SK-N-SH treated with all-trans-retinoic acid at 6 μM for 48 hours (cell line): Measurements from ENCODE around the gene HIVEP3.

ENCODE experiments used
- ATAC-seq: fragments of 200-7000 bp; cut with Tn5 transposase; 3 replicates; pipeline ENCODE4 v1.9.1; 2020; ENCODE audit warnings: mild to moderate bottlenecking, moderate library complexity
- ARNTL ChIP-seq: fragments of 450-650 bp; formaldehyde crosslinking; IDR thresholded peaks from 2 replicates; pipeline ENCODE4 v1.5.0; 2020; ENCODE audit warnings: low read depth, mild to moderate bottlenecking, moderate library complexity, borderline replicate concordance
- CSDC2 ChIP-seq: fragments of 250-450 bp; sonication (Bioruptor Pico); IDR thresholded peaks from 2 replicates; pipeline ENCODE4 v1.5.0; 2020; ENCODE audit warnings: mild to moderate bottlenecking, moderate library complexity
- CSRNP3 ChIP-seq: fragments of 250-450 bp; sonication (Bioruptor Pico); IDR thresholded peaks from 2 replicates; pipeline ENCODE4 v1.5.1; 2021; ENCODE audit warnings: mild to moderate bottlenecking, moderate library complexity
- ESRRG ChIP-seq: fragments of 250-450 bp; sonication (Bioruptor Pico); IDR thresholded peaks from 2 replicates; pipeline ENCODE4 v1.6.1; 2021; ENCODE audit warnings: mild to moderate bottlenecking
- GLIS3 ChIP-seq: fragments of 250-450 bp; sonication (Bioruptor Pico); IDR thresholded peaks from 2 replicates; pipeline ENCODE4 v1.5.0; 2020; ENCODE audit warnings: mild to moderate bottlenecking, moderate library complexity
- ISL1 ChIP-seq: fragments of 250-450 bp; sonication (Bioruptor Pico); IDR thresholded peaks from 2 replicates; pipeline ENCODE4 v2.1.2; 2022; ENCODE audit warnings: mild to moderate bottlenecking, moderate library complexity
- OSR1 ChIP-seq: fragments of 250-450 bp; sonication (Bioruptor Pico); IDR thresholded peaks from 2 replicates; pipeline ENCODE4 v1.8.0; 2022; ENCODE audit warnings: moderate library complexity, mild to moderate bottlenecking, inconsistent platforms
- POU6F1 ChIP-seq: fragments of 250-450 bp; sonication (Bioruptor Pico); IDR thresholded peaks from 2 replicates; pipeline ENCODE4 v1.8.0; 2021; ENCODE audit warnings: low read depth, mild to moderate bottlenecking, moderate library complexity, borderline replicate concordance
- PPARA ChIP-seq: fragments of 250-450 bp; sonication (Bioruptor Pico); IDR thresholded peaks from 2 replicates; pipeline ENCODE4 v1.5.0; 2020; ENCODE audit warnings: mild to moderate bottlenecking, borderline replicate concordance
- RARB ChIP-seq: fragments of 250-450 bp; sonication (Bioruptor Pico); IDR thresholded peaks from 2 replicates; pipeline ENCODE4 v1.8.0; 2021; ENCODE audit warnings: mild to moderate bottlenecking, moderate library complexity
- SNAI2 ChIP-seq: fragments of 250-450 bp; sonication (Bioruptor Pico); IDR thresholded peaks from 2 replicates; pipeline ENCODE4 v1.5.0; 2020; ENCODE audit warnings: mild to moderate bottlenecking, moderate library complexity
- TCF4 ChIP-seq: fragments of 250-450 bp; sonication (Bioruptor Pico); IDR thresholded peaks from 2 replicates; pipeline ENCODE4 v1.8.0; 2021; ENCODE audit warnings: mild to moderate bottlenecking, moderate library complexity, borderline replicate concordance
- TSHZ2 ChIP-seq: fragments of 250-450 bp; sonication (Bioruptor Pico); IDR thresholded peaks from 2 replicates; pipeline ENCODE4 v1.5.0; 2020; ENCODE audit warnings: mild to moderate bottlenecking, moderate library complexity
- ZC3H10 ChIP-seq: fragments of 250-450 bp; sonication (Bioruptor Pico); IDR thresholded peaks from 2 replicates; pipeline ENCODE4 v1.5.1; 2021; ENCODE audit warnings: mild to moderate bottlenecking, moderate library complexity
- ZFP3 ChIP-seq: fragments of 250-450 bp; sonication (Bioruptor Pico); IDR thresholded peaks from 2 replicates; pipeline ENCODE4 v1.5.0; 2020; ENCODE audit warnings: mild to moderate bottlenecking, moderate library complexity
- ZFP30 ChIP-seq: fragments of 450-650 bp; formaldehyde crosslinking; IDR thresholded peaks from 2 replicates; pipeline ENCODE4 v1.5.0; 2022; ENCODE audit warnings: mild to moderate bottlenecking, moderate library complexity
- ZNF565 ChIP-seq: fragments of 450-650 bp; formaldehyde crosslinking; conservative IDR thresholded peaks from 2 replicates; pipeline ENCODE4 v1.5.0; 2020; ENCODE audit warnings: low read depth, mild to moderate bottlenecking, moderate library complexity
- ZNF70 ChIP-seq: fragments of 450-650 bp; formaldehyde crosslinking; IDR thresholded peaks from 2 replicates; pipeline ENCODE4 v1.5.0; 2020; ENCODE audit warnings: mild to moderate bottlenecking, moderate library complexity
- ZNF8 ChIP-seq: fragments of 450-650 bp; formaldehyde crosslinking; IDR thresholded peaks from 2 replicates; pipeline ENCODE4 v1.5.0; 2020; ENCODE audit warnings: mild to moderate bottlenecking, moderate library complexity
- TF ChIP-seq, protein P1 (sequence below): fragments of 250-450 bp; sonication (Bioruptor Pico); IDR thresholded peaks from 2 replicates; pipeline ENCODE4 v1.8.0; 2020; ENCODE audit warnings: mild to moderate bottlenecking, moderate library complexity, borderline replicate concordance
- TF ChIP-seq, protein P2 (sequence below): fragments of 250-450 bp; sonication (Bioruptor Pico); IDR thresholded peaks from 2 replicates; pipeline ENCODE4 v1.5.1; 2020; ENCODE audit warnings: low read depth, mild to moderate bottlenecking, moderate library complexity

HIVEP3 gene

DNA sequence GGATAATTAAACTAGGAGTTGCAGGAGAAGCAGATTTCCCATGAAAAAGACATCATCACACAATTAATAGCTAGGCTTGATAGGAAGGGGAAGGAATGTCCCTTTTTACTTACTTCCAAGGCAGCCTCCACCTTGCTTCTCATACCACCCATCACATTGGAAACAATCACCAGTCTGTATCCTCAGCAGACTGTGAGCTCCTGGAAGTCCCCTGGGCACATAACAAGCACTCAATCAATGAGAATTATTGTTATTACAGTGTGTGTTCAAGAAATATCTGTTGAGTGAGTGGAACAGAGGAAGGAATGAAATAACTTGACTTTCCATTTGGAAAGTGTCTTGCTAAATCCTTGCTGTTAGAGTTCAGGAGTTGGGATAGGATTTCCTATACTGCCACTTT, 36.2 kb downstream of the HIVEP3 start:
- no peak for ATAC-seq
- no peak for TF ChIP-seq CSRNP3
- no peak for TF ChIP-seq ARNTL (CRISPR knock-in tag)
- no peak for TF ChIP-seq SNAI2 (CRISPR knock-in tag)
- no peak for TF ChIP-seq ISL1 (CRISPR knock-in tag)
- no peak for TF ChIP-seq ZNF565 (CRISPR knock-in tag)
- TF ChIP-seq ZFP30 (CRISPR knock-in tag) = no peak

- TF ChIP-seq ARNTL (CRISPR knock-in tag) (no peak), ESRRG (no peak), ISL1 (CRISPR knock-in tag) (no peak), POU6F1 (no peak), ZNF70 (no peak), RARB (CRISPR knock-in tag) (no peak), ZFP3 (CRISPR knock-in tag) (no peak), PPARA (CRISPR knock-in tag) (no peak), TSHZ2 (no peak), GLIS3 (CRISPR knock-in tag) (no peak), ZNF565 (CRISPR knock-in tag) (no peak), CSDC2 (CRISPR knock-in tag) (no peak)
- TF ChIP-seq, protein P1, sequence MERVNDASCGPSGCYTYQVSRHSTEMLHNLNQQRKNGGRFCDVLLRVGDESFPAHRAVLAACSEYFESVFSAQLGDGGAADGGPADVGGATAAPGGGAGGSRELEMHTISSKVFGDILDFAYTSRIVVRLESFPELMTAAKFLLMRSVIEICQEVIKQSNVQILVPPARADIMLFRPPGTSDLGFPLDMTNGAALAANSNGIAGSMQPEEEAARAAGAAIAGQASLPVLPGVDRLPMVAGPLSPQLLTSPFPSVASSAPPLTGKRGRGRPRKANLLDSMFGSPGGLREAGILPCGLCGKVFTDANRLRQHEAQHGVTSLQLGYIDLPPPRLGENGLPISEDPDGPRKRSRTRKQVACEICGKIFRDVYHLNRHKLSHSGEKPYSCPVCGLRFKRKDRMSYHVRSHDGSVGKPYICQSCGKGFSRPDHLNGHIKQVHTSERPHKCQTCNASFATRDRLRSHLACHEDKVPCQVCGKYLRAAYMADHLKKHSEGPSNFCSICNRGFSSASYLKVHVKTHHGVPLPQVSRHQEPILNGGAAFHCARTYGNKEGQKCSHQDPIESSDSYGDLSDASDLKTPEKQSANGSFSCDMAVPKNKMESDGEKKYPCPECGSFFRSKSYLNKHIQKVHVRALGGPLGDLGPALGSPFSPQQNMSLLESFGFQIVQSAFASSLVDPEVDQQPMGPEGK (CRISPR knock-in tag) = no peak
- no peak for ATAC-seq
Observed at GRCh38 chr1:41882068-41882477, 36.6 kb downstream of the HIVEP3 start.

- no peak for ATAC-seq
- TF ChIP-seq ZNF8 = no peak
- TF ChIP-seq ZNF70 = no peak
- TF ChIP-seq ZC3H10 (CRISPR knock-in tag) = no peak
- no peak for TF ChIP-seq ESRRG
- TF ChIP-seq CSRNP3 = no peak
- no peak for TF ChIP-seq TCF4 (CRISPR knock-in tag)
- TF ChIP-seq, protein P2, sequence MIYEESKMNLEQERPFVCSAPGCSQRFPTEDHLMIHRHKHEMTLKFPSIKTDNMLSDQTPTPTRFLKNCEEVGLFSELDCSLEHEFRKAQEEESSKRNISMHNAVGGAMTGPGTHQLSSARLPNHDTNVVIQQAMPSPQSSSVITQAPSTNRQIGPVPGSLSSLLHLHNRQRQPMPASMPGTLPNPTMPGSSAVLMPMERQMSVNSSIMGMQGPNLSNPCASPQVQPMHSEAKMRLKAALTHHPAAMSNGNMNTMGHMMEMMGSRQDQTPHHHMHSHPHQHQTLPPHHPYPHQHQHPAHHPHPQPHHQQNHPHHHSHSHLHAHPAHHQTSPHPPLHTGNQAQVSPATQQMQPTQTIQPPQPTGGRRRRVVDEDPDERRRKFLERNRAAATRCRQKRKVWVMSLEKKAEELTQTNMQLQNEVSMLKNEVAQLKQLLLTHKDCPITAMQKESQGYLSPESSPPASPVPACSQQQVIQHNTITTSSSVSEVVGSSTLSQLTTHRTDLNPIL (CRISPR knock-in tag) = no peak
- TF ChIP-seq PPARA (CRISPR knock-in tag) = no peak
- no peak for TF ChIP-seq ARNTL (CRISPR knock-in tag)
- no peak for TF ChIP-seq OSR1 (CRISPR knock-in tag)
- no peak for TF ChIP-seq POU6F1
- TF ChIP-seq ZFP30 (CRISPR knock-in tag) = no peak
Observed at GRCh38 chr1:41880950-41881885, 37.5 kb downstream of the HIVEP3 start.
